ENCODE results near the gene CHRM3.

DNA sequence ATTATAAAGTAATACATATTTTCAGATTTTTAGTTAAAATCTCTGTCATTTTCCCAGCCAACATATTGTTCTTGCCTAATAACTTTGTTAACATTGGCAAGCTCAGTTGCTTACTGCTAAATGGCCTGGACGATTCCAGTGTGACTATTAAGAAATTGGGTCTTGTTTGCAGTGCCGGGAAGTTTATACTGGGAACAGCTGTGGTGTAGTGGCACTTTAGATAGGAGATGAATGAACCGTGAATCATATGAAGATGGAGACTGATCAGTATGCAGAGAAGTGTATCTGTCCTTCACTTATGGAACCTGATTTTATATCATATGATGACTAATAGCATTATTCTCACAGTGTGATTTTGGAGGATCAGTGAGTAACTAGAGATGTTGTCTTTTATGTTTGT is 3.3 kb downstream of the CHRM3 start:
- TF ChIP-seq, protein P1, sequence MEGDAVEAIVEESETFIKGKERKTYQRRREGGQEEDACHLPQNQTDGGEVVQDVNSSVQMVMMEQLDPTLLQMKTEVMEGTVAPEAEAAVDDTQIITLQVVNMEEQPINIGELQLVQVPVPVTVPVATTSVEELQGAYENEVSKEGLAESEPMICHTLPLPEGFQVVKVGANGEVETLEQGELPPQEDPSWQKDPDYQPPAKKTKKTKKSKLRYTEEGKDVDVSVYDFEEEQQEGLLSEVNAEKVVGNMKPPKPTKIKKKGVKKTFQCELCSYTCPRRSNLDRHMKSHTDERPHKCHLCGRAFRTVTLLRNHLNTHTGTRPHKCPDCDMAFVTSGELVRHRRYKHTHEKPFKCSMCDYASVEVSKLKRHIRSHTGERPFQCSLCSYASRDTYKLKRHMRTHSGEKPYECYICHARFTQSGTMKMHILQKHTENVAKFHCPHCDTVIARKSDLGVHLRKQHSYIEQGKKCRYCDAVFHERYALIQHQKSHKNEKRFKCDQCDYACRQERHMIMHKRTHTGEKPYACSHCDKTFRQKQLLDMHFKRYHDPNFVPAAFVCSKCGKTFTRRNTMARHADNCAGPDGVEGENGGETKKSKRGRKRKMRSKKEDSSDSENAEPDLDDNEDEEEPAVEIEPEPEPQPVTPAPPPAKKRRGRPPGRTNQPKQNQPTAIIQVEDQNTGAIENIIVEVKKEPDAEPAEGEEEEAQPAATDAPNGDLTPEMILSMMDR (IDR thresholded peaks at IDR 0.05), result no peak
- TF ChIP-seq POLR2A (IDR thresholded peaks at IDR 0.05), result no peak

Measured in Peyer's patch (tissue), 4 donors.